ENCODE measurements around the gene LRRC8D. TPM values are rescaled to one million over a fixed set of nuclear protein-coding genes. Genes with fewer than 3 reads are reported as not detected.

LRRC8D gene
- total RNA-seq, 4 donors from 2014 or later, result 12.0 to 47.4 (median 17.8) TPM

- no peaks in the 10 kb centered on the region for H3K27me3 ChIP-seq
- DNase-seq, result no peak
- no peaks in the 10 kb centered on the region for H3K4me1 ChIP-seq
- no peak for TF ChIP-seq POLR2A (IDR thresholded peaks at IDR 0.05)
- TF ChIP-seq CTCF (IDR thresholded peaks at IDR 0.05), result no peak
- H3K4me3 ChIP-seq, result no peak overlapping the region
- intact Hi-C loops (cut with DNase I; ENCODE audit: low total_unique reads), result no loop called here
- H3K9me3 ChIP-seq, result no peaks in the 10 kb centered on the region
- no peak overlapping the region for H3K27ac ChIP-seq
- no peaks in the 10 kb centered on the region for H3K36me3 ChIP-seq
These were observed 40.1 kb upstream of the LRRC8D start for GRCh38 chr1:89780721-89781120.

- intact Hi-C loops (cut with DNase I; ENCODE audit: low total_unique reads), result no loop called here
These were observed 39.2 kb upstream of the LRRC8D start for GRCh38 chr1:89781494-89782126.

GRCh38 chr1:89786628-89787214, 34.1 kb upstream of the LRRC8D start:
- H3K36me3 ChIP-seq, result no peaks in the 10 kb centered on the region
- H3K4me1 ChIP-seq, result no peaks in the 10 kb centered on the region
- intact Hi-C loops (cut with DNase I; ENCODE audit: low total_unique reads), result no loop called here
- no peaks in the 10 kb centered on the region for H3K27me3 ChIP-seq
- no peak overlapping the region for H3K4me3 ChIP-seq
- no peak overlapping the region for H3K27ac ChIP-seq
- TF ChIP-seq POLR2A (IDR thresholded peaks at IDR 0.05) (no peak), CTCF (IDR thresholded peaks at IDR 0.05) (no peak)
- no peaks in the 10 kb centered on the region for H3K9me3 ChIP-seq
- no peak for DNase-seq

More at GRCh38 chr1:89781494-89782126, 39.2 kb upstream of the LRRC8D start:
- DNase-seq, result no peak
- Histone ChIP-seq H3K4me3 (no peak overlapping the region), H3K36me3 (no peaks in the 10 kb centered on the region), H3K27ac (no peak overlapping the region), H3K9me3 (no peaks in the 10 kb centered on the region), H3K27me3 (no peaks in the 10 kb centered on the region), H3K4me1 (no peaks in the 10 kb centered on the region)
- TF ChIP-seq CTCF (IDR thresholded peaks at IDR 0.05) (no peak), POLR2A (IDR thresholded peaks at IDR 0.05) (no peak)

- TF ChIP-seq CTCF (IDR thresholded peaks at IDR 0.05), result no peak
- Histone ChIP-seq H3K27me3 (no peaks in the 10 kb centered on the region), H3K27ac (no peak overlapping the region), H3K36me3 (no peaks in the 10 kb centered on the region), H3K4me1 (no peaks in the 10 kb centered on the region), H3K9me3 (no peaks in the 10 kb centered on the region), H3K4me3 (no peak overlapping the region)
- DNase-seq, result no peak
- intact Hi-C loops (cut with DNase I; ENCODE audit: low total_unique reads), result no loop called here
These were observed 30.2 kb upstream of the LRRC8D start for GRCh38 chr1:89790592-89790991.

GRCh38 chr1:89791064-89791726, 29.6 kb upstream of the LRRC8D start:
- H3K4me1 ChIP-seq, result no peaks in the 10 kb centered on the region
- H3K36me3 ChIP-seq, result no peaks in the 10 kb centered on the region
- no peak for DNase-seq
- intact Hi-C loops (cut with DNase I; ENCODE audit: low total_unique reads), result no loop called here
- no peak overlapping the region for H3K4me3 ChIP-seq
- TF ChIP-seq POLR2A (IDR thresholded peaks at IDR 0.05), result no peak
- no peak for TF ChIP-seq CTCF (IDR thresholded peaks at IDR 0.05)
- no peaks in the 10 kb centered on the region for H3K27me3 ChIP-seq
- no peak overlapping the region for H3K27ac ChIP-seq
- no peaks in the 10 kb centered on the region for H3K9me3 ChIP-seq
